ENCODE data around the gene ATG9B.
A peak's percentile ranks its signal among the peaks of the same experiment; 100 is the strongest.

The ATG9B gene, protein sequence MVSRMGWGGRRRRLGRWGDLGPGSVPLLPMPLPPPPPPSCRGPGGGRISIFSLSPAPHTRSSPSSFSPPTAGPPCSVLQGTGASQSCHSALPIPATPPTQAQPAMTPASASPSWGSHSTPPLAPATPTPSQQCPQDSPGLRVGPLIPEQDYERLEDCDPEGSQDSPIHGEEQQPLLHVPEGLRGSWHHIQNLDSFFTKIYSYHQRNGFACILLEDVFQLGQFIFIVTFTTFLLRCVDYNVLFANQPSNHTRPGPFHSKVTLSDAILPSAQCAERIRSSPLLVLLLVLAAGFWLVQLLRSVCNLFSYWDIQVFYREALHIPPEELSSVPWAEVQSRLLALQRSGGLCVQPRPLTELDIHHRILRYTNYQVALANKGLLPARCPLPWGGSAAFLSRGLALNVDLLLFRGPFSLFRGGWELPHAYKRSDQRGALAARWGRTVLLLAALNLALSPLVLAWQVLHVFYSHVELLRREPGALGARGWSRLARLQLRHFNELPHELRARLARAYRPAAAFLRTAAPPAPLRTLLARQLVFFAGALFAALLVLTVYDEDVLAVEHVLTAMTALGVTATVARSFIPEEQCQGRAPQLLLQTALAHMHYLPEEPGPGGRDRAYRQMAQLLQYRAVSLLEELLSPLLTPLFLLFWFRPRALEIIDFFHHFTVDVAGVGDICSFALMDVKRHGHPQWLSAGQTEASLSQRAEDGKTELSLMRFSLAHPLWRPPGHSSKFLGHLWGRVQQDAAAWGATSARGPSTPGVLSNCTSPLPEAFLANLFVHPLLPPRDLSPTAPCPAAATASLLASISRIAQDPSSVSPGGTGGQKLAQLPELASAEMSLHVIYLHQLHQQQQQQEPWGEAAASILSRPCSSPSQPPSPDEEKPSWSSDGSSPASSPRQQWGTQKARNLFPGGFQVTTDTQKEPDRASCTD

DNA sequence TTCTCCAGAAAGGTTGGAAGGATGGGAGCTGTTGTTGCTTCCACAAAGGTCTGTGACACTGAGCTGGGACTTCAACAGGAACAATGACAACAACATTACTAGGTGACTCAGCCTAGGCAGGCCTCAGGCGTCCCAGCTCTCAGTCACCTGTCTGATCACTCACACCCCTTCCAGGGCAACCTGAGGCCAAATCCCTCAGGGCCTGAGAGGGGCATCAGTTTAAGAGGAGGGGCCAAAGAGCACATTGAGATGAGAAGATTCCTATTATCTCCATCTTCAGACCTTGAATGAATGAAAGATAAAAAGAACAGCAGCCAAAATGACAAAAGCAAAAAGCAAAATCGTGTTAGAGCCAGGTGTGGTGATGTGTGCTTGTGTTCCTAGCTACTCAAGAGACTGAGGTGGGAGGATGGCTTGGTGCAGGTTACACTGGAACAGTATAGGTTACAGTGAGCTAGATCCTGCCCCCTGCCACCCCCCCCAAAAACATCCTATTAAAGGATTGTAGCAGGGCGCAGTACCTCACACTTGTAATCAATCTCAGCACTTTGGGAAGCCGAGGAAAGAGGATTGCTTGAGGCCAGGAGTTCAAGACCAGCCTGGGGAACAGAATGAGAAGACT, at the start of gene ATG9B:
Gene ATG9B, minus strand, starts transcription at position 60 of the 622 bp plus-strand sequence. CDS start 71 bp downstream, outside the sequence.
- DNase-seq: peak; percentile 33

DNA sequence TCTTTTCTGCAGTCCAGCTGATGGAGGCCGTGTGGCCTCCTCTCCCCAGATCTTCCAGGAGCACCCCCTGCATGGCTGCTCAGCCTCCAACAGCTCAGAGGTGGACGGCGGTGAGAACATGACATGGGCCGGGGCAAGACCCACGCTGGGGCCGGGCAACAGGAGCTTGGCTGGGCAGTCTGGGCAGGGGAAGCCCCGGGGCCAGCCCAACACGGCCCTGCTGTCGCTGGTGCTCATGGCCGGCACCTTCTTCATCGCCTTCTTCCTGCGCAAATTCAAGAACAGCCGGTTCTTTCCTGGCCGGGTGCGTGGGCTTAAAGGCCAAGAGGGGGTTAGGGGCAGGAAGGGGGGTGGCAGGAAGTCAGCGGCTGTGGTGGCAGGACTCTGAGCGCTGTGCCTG, 49.7 kb upstream of the ATG9B start:
- no peak for DNase-seq

DNA sequence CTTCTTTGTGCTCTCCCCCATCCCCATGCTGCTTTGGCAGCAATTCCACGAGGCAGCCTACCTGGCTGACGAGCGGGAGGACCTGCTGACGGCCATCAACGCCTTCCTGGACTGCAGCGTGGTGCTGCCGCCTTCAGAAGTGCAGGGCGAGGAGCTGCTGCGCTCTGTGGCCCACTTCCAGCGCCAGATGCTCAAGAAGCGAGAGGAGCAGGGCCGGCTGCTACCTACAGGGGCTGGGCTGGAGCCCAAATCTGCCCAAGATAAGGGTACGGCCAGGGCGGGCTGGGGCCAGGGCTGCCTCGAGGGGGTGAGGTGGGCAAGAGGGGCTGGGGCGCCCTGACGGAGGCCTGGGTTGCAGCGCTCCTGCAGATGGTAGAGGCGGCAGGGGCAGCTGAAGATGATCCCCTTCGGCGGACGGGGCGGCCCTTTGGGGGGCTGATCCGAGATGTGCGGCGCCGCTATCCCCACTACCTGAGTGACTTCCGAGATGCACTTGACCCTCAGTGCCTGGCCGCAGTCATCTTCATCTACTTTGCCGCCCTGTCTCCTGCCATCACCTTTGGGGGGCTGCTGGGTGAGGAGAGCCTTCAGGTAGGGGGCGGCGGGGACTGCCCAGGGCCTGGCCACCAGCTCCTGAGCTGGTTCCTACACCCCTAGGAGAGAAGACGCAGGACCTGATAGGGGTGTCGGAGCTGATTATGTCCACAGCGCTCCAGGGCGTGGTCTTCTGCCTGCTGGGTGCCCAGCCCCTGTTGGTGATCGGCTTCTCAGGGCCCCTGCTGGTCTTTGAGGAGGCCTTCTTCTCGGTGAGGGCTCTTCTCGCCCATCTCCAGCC, 47.0 kb upstream of the ATG9B start:
- no peak for DNase-seq

DNA sequence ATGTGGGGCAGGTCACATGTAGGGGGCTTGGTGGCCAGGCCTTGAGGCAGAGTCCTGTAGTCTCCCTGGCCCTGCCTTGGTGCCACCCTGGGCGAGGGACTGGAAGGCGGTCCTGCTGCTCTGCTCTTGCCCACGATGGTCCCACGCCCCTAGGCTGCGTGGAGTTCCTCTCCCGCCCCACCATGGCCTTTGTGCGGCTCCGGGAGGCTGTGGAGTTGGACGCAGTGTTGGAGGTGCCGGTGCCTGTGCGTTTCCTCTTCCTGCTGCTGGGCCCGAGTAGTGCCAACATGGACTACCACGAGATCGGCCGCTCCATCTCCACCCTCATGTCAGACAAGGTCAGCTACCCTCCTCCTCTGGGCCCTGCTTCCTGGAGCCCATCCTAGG, 46.3 kb upstream of the ATG9B start:
- no peak for DNase-seq

DNA sequence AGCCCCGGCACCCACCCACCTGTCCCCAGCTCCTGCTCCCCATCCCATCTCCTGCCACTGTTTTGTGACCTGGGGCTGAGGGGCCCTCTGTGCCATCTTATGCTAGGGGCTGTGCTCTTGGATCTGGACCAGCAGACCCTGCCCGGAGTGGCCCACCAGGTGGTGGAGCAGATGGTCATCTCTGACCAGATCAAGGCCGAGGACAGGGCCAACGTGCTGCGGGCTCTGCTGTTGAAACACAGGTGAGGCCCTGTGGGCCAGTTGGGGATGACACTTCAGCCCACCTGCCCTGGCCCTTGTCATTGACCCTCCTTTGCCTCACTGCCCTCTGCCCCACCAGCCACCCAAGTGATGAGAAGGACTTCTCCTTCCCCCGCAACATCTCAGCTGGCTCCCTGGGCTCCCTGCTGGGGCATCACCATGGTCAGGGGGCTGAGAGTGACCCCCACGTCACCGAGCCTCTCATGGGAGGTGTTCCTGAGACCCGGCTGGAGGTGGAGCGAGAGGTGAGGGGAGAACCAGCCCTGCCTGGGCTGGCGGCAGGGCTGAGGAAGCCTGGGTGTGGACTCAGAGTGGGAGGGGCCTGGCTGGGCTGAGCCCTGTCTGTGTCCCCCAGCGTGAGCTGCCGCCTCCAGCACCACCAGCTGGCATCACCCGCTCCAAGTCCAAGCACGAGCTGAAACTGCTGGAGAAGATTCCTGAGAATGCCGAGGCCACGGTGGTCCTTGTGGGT, 45.7 kb upstream of the ATG9B start:
- no peak for DNase-seq

DNA sequence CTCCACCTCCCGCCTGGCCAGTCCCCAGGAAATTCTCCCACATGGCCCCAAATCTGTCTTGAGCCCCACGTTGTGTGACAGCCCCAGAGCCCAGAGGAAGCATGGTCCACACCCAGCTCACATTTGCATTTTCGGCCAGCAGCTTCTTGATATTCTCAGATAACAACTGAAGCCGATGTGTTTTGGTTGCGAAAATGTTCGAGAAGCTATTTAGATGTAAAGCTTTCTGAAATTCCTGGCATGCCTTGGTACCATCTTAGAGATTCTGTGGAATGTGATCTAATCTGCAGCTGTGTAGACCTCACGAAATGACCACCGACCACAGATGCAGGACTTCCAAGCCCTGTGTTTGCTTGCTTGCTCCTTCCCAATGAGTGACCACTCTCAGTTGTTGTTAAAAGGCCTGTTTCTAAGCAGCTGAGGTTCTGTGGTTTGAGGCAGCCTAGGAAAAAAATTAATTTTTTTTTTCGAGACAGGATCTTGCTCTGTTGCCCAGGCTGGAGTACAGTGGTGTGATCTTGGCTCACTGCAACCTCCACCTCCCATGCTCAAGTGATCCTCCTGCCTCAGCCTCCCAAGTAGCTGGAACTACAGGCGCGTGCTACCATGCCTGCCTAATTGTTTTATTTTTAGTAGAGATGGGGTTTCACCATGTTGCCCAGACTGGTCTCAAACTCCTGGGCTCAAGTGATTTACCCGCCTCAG, 43.9 kb upstream of the ATG9B start:
- DNase-seq: no peak

DNA sequence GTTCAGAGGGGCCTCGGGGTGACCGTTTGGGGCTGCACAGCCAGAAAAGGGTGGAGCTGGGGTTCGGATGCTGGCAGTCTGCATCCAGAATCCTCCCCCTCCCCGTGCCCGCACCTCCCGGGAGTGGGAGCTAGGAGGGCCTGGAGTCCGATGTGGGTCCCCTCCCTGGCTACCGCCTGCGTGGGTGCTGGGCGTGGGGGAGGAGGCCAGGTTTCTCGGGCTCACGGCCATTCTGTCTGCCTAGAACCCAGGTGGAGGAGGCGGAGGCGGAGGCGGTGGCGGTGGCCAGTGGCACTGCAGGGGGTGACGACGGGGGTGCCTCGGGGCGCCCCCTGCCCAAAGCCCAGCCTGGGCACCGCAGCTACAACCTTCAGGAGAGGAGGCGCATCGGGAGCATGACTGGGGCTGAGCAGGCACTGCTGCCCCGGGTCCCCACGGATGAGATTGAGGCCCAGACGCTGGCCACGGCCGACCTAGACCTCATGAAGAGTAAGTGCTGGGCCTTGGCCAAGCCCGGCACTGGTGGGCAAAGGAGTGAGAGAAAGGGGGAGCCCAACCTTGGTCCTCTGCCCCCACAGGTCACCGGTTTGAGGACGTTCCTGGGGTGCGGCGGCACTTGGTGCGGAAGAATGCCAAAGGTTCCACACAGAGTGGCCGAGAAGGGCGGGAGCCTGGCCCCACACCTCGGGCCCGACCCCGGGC, 42.1 kb upstream of the ATG9B start:
- DNase-seq: no peak

DNA sequence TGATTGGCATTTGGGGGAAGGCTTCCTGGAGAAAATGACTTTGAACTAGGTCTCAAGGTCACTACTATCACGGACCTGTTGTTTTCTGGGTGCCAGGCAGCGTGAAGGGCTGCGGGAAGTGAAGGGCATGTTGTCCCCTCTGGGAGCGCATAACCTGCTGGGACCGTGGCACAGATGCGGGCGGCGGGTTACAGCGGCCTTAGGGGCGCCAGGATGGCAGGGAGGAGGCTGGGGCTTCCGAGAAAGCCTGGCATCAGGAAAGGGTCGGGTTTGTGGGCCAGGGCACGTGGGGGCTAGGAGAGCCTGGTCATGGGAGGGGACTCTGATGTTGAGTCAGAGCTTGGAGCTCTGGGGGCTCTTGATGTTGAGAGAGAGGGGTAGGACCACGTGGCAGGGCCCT, 41.2 kb upstream of the ATG9B start:
- no peak for DNase-seq

DNA sequence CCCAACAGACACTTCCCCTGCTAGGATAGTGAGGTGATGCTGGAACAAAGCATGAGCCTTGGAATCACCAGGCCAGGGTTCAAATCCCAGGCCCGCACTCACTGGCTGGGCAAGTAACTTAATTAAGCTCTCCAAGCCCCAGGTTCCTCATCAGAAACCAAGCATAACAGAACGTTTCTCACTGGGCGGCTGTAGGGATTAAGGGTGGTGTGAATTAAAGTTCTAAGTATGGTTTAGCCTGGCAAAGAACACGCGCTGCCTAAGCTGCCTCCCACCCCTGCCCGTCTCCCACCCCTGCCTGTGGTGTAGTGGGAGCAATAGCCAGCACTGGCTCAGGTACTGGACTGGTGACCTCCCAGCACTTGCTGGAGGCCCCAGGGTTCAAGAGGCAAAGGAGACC, 40.7 kb upstream of the ATG9B start:
- DNase-seq: no peak

DNA sequence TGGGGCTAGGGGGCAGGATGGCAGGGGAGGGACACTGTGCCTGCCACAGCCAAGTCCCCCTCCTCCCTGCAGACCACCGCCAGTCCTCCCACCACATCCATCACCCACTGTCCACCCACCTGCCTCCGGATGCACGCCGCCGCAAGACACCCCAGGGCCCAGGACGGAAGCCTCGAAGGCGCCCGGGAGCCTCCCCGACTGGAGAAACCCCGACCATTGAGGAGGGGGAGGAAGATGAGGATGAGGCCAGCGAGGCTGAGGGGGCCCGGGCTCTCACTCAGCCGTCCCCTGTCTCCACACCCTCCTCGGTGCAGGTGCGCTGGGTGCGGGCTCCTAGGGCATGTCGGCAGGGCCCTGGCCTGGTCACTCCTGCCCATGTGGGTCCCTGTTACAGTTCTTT, 40.2 kb upstream of the ATG9B start:
- DNase-seq: no peak

DNA sequence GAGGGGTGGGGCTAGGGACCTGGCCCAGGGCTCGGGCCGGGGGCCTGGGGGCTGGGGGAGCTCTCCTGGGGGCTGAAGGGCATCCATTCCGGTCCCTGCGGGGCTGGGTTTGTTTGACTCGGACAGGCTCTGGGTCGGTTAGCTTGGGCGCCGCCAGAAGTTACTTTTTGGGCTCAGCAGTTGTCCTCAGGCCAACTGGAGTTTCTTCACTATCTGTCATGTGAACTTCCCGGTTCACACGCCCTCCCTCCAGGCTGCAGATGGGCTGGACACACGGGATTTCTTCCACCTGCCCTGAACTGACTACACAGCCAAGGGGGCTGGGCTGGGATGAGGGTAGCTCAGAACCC, 38.9 kb upstream of the ATG9B start:
- no peak for DNase-seq

DNA sequence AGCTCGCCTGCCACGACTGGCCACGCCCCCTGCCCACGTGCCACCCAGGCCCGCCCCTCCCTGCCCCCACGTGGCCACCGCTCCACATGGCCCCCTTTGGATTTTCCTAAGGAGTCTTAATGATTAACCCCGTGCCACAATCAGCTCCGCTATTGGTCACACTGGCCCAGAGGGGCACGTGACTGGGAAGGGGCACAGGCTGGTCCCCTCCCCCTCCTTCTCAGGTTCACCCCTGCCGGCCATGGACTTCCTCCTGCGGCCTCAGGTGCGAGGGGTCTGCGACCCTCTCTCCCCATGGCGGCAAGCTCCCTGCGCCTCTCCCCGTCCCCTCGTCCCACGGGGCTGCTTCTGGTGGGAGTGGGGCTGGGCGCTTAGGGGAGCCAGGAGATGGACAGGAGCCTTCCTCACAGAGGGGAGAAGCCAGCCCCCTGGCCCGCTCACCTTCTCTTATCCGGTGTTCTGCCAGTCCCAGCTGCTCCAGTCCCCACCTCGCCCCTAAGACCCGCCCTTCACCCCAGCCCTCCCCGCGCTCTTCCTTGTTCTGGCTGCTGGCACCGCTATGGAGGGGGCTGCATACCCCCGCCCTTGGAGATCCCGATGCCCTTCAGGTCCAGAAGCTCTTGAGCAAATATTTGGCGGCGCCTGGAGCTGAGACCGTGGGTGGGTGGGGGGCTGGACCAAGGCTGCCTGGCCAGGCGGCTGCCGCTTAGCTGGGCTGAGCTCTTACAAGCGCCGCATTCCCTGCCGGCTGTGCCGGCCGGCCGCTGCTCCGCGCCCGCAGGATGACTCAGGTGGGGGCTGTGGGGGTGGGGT, 38.3 kb upstream of the ATG9B start:
- peak; percentile 99 for DNase-seq

DNA sequence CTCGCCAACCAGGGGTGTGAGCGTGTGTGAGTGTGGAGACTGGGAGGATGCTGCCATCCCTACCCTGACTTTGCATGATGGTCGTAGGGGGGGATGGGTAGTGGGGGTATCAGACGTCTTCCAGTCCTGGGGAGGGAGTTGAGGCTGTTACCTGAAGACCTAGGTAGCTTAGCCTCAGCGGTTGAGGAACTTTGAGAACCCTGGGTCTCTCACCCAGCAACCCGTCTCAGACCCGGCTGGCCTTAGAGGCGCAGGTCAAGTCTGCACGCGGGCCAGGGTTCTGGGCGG, 37.8 kb upstream of the ATG9B start:
- DNase-seq: no peak

DNA sequence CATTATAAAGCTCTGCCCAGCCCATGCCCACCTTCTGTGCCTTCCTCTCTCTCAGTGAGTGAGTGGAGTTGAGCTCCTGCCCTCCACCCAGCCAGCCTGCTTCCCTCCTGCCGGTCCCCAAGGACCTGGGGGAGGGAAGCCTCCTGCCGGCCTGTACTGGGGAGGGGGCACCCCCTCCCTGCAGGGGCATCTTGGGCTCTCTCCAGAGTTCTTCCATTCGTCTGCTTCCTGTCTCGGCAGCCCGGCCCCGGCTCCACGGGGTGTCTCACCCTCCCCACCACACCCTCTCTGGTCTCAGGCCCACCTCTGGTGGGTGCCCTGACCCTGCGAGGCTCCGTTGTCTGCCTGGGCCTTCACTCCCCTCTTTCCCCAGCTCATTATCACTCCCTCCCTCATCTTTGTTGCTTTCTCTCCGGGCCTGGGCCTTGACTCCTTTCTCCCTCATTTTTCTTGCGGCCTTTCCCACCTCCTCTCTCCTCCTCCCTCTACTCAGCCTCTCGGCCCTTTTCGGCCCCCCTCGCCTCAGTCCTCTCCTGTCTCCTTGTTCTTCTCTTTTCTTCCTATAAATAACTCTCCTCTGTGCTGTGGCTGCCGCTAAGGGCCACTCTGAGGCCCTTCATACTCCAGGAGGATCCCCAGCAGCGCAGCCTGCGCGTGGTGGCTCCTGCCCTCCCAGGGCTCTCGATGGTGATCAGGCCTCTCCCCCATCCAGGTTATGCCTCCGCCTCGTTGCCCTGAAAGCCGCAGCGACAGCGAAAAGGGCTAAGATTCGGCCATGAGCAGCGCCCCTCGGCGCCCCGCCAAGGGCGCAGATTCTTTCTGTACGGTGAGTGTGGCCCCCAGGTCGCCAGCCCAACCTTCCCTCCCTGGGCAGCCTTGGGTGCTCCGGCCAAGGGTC, 37.2 kb upstream of the ATG9B start:
- DNase-seq: peak; percentile 75

DNA sequence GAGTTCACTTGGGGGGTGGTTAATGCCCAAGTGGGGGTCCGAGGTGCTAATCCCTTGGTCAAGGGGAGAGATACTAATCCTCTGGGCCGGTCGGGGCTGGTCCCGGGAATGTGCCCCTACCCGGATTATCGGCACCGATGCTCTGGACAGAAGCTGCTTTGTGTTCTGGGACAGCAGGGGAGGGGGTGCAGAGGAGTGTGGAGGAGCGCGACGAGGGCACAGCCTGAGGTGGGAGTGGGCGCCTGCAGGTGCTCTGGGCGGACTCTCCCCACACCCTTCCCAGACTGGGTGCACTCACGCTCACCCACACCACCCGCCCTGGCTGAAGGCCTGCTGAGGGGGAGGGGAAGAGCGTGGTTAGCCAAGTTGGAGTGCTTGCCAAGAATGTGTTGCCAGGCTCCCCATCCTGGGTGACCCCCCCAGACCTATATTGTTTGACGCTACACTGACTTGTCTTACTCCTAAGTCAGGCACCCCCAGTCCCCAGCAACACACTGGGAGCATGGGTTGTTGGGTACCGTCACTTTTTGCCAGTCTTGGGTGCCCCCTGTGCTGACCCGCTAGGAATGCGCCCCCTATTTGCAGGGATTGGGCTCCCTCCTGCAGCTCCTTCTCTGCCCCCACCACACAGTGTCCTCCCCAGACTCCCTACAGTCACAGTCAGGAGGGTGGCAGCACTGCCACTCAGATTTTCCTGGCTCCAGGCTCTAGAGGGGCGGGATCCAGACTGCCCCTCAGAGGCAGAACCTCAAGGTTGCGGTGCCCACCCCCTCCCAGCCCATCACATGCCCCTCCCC, 36.3 kb upstream of the ATG9B start:
- DNase-seq: peak; percentile 75

DNA sequence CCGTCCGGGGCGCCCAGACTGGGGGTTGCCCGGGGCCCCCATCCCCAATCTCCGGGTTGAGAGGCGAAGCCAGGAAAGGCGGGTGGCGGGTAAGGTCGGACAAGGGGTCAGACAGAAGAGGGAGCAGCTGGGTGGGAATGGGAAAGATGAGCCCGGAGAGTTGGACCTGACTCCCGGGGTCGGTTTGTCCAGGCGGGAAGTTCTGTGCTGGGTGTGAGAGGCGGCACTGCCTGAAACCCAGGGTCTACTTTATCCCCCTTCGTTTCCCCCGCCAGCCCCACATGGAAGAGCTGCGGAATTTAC, 35.8 kb upstream of the ATG9B start:
- peak; percentile 83 for DNase-seq

DNA sequence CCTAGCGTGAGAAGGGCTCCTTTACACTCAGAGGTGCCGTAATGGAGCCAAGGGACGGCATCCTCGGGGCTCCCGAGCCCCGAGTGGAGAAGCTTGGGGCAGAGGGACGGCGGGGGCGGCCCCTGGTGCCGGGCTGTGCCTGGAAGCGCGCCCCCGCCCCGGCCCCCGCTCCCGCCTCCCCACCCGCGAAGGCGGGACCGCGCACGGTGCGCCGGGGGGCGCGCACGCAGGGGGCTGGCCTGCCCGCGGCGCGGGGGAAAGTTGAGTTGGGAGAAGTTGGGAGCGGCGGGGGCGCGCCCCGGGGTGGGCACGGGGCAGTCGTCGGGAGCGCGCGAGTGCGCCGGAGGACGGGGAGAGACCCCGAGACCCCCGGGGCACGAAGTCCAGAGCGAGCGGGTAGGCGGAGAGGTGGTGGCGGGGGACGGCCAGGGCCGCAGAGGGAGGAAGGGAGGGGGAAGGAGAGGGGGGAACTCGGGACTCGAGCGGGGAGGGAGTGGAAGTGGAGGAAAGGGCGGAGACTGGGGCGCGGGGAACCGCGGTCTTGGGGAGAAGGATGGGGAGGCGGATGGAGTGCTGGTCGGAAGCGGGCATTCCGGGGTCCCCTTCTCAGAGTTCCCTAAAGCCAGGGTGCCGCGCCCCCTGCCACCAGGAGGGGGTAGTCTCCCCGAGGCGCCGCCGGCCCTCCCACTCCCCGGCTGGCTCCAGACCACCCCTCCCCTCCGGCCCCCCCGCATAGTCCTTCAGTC, 35.2 kb upstream of the ATG9B start, which contains the start of gene SLC4A2:
Gene SLC4A2, plus strand, starts transcription at position 223 of the 746 bp plus-strand sequence. CDS start 2,399 bp downstream, outside the sequence.
- peak; percentile 83 for DNase-seq
